Mucosa of descending colon (tissue), 3 donors: ENCODE measurements around the gene AFMID. TPM values are rescaled to one million over a fixed set of nuclear protein-coding genes. Genes with fewer than 3 reads are reported as not detected.
A peak's percentile ranks its signal among the peaks of the same experiment; 100 is the strongest.
"Not testable (repeated sequence)": the region's sequence is repeated elsewhere in the genome, so short reads cannot be mapped to it uniquely, and the experiment has no call there.

Experiments used
- ATAC-seq: fragments of 200-7000 bp; cut with Tn5 transposase; one replicate; pipeline ENCODE4 v1.9.1; 2020; ENCODE audit warnings: mild to moderate bottlenecking, moderate library complexity
- DNase-seq, 3 donors: peaks; one replicate each; pipeline ENCODE4 v3.0.0-alpha.2; 2020
- H3K36me3 ChIP-seq: fragments of 200-600 bp; one replicate; pipeline ENCODE4 v1.8.0; 2021; ENCODE audit warnings: low read depth, mild to moderate bottlenecking
- H3K4me1 ChIP-seq: fragments of 200-600 bp; one replicate; pipeline ENCODE4 v1.8.0; 2021; ENCODE audit warnings: low read depth, mild to moderate bottlenecking
- H3K4me3 ChIP-seq: fragments of 200-600 bp; one replicate; pipeline ENCODE4 v1.8.0; 2021; ENCODE audit warnings: mild to moderate bottlenecking
- H3K9me3 ChIP-seq: fragments of 200-600 bp; one replicate; pipeline ENCODE4 v1.8.0; 2021; ENCODE audit warnings: mild to moderate bottlenecking
- intact Hi-C, 2 donors: fragments of 100-400 bp; cut with DNase I in 1 of 2; cut with micrococcal nuclease in 1 of 2; formaldehyde crosslinking; loops; one replicate each; pipeline versions ENCODE4 v1.11.0 to v1.11.1; 2022; cut with DNase I, micrococcal nuclease
- total RNA-seq, 3 donors: library from RNA; stranded (reverse); fragmentation: NEBNext Ultra II Directional in 2 of 3; extraction: Animal tissue kit (Norgen Biotek cat#: 25700) in 2 of 3; gene quantifications; one replicate each; pipeline versions ENCODE4 v1.2.1 to v1.2.4, GENCODE V29; 2021 to 2023
- TF ChIP-seq, protein P1 (sequence below): fragments of 200-600 bp; IDR thresholded peaks from one replicate; pipeline ENCODE4 v1.8.0; 2022; ENCODE audit warnings: antibody characterized with exemption, mild to moderate bottlenecking
- donor health status: DM: no; HTN: no; CAD: no; lungs with moderate emphysema.
- donor health status: DM: no; HTN: no; CAD: no.
- donor health status: DM: no; HTN: yes; CAD: no.

Gene AFMID
- total RNA-seq, 3 donors from 2014 or later = 14.2 to 39.9 (median 27.9) TPM

DNA sequence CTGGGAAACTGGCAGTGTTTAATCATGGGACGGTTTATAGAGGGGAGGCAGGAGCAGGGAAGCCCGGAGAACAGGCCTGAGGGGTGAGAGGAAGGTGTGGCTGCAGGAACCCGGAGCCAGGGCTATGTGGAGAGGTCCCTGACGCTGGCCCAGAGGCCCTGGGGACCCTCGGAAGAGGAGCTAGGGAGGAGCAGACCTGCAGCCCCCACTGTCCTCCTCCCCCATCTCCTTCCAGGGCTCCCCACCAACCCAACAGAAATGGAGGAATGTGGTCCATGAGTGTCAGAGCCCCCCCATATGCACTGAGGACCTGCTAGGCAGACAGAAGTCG is 64.6 kb downstream of the AFMID start:
- Histone ChIP-seq H3K4me3 (no peak overlapping the region), H3K36me3 (no peaks in the 10 kb centered on the region), H3K4me1 (peaks cover 21% of the 10 kb centered on the region), H3K9me3 (no peaks in the 10 kb centered on the region)
- intact Hi-C loops = loop anchor here in 1 of 2 donors (10.0 kb wide), 1 partner anchor 173 kb away; no protein-coding TSS in a partner anchor
- TF ChIP-seq, protein P1, sequence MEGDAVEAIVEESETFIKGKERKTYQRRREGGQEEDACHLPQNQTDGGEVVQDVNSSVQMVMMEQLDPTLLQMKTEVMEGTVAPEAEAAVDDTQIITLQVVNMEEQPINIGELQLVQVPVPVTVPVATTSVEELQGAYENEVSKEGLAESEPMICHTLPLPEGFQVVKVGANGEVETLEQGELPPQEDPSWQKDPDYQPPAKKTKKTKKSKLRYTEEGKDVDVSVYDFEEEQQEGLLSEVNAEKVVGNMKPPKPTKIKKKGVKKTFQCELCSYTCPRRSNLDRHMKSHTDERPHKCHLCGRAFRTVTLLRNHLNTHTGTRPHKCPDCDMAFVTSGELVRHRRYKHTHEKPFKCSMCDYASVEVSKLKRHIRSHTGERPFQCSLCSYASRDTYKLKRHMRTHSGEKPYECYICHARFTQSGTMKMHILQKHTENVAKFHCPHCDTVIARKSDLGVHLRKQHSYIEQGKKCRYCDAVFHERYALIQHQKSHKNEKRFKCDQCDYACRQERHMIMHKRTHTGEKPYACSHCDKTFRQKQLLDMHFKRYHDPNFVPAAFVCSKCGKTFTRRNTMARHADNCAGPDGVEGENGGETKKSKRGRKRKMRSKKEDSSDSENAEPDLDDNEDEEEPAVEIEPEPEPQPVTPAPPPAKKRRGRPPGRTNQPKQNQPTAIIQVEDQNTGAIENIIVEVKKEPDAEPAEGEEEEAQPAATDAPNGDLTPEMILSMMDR = no peak
- ATAC-seq (no peak), DNase-seq (no peak)

DNA sequence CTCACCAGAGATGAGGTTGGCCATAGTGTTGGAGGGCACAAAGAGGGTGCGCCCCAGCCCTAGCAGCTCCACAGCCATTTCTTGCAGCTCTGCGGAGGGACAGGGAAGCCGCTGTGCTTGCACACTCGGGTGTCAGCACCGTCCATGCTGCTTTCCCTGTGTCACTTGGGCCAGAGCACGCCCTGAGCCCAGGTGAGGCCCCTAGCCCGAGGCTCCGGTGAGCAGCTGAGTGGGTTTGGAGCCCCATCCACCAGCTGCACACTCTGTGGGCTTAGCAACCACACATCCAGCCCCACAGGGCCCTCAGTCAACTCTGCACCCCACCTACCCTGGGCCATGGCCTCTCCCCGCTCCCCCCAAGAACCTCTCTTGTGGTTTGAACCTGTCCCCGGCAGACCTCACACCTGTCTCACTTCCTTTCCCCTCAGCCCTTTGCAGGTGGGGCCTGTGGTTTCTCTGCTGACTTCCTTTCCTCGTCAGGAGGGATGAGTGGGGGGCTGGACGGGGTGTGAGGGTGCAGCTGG is 65.0 kb downstream of the AFMID start:
- intact Hi-C loops = loop anchor here in 1 of 2 donors (10.0 kb wide), 1 partner anchor 173 kb away; no protein-coding TSS in a partner anchor
- H3K4me3 ChIP-seq = no peak overlapping the region
- no peaks in the 10 kb centered on the region for H3K36me3 ChIP-seq
- peak; percentile 54 to 87 (median 68) for DNase-seq
- peak; percentile 35 for ATAC-seq
- TF ChIP-seq, protein P1 = no peak
- H3K4me1 ChIP-seq = peaks cover 21% of the 10 kb centered on the region
- H3K9me3 ChIP-seq = no peaks in the 10 kb centered on the region

GRCh38 chr17:78252701-78253635 is 65.8 kb downstream of the AFMID start:
- H3K9me3 ChIP-seq = no peaks in the 10 kb centered on the region
- H3K4me1 ChIP-seq = peaks cover 21% of the 10 kb centered on the region
- TF ChIP-seq, protein P1 = no peak
- no peaks in the 10 kb centered on the region for H3K36me3 ChIP-seq
- DNase-seq = no peak
- no peak for ATAC-seq
- H3K4me3 ChIP-seq = no peak overlapping the region
- intact Hi-C loops = loop anchor here in 1 of 2 donors (10.0 kb wide), 1 partner anchor 172 kb away; no protein-coding TSS in a partner anchor

DNA sequence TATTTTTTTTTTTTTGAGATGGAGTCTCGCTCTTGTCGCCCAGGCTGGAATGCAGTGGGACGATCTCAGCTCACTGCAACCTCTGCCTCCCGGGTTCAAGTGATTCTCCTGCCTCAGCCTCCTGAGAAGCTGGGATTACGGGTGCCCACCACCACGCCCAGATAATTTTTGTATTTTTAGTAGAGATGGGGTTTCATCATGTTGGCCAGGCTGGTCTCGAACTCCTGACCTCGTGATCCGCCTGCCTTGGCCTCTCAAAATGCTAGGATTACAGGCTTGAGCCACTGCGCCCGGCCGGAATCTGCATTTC is 66.4 kb downstream of the AFMID start:
- not testable (repeated sequence) for H3K9me3 ChIP-seq, H3K36me3 ChIP-seq, DNase-seq, H3K4me3 ChIP-seq, ATAC-seq
- intact Hi-C loops = loop anchor here in 1 of 2 donors (10.0 kb wide), 1 partner anchor 171 kb away; no protein-coding TSS in a partner anchor
- H3K4me1 ChIP-seq = peaks cover 21% of the 10 kb centered on the region

GRCh38 chr17:78253946-78254672 is 66.9 kb downstream of the AFMID start:
- peak; percentile 73 for ATAC-seq
- peaks cover 21% of the 10 kb centered on the region for H3K4me1 ChIP-seq

More at GRCh38 chr17:78253946-78254672, 66.9 kb downstream of the AFMID start:
- H3K4me3 ChIP-seq = peak overlapping the region; percentile 94
- H3K36me3 ChIP-seq = no peaks in the 10 kb centered on the region
- DNase-seq = peak; percentile 91 to 92 (median 92)
- no peaks in the 10 kb centered on the region for H3K9me3 ChIP-seq
- intact Hi-C loops = loop anchor here in 1 of 2 donors (10.0 kb wide), 1 partner anchor 171 kb away; no protein-coding TSS in a partner anchor
- TF ChIP-seq, protein P1 = no peak
